IMR-90 (cell line): ENCODE measurements around the gene RTKN.

Source experiments
- BHLHE40 ChIP-seq: fragments of 150-350 bp; IDR thresholded peaks from 2 replicates; pipeline ENCODE4 v1.6.1; 2016; ENCODE audit warnings: mild to moderate bottlenecking, low read depth, low read length
- CEBPB ChIP-seq: IDR thresholded peaks from 2 replicates; pipeline ENCODE4 v1.6.1; 2012; ENCODE audit warnings: low read depth, low read length, improper control_type of control experiment
- FOS ChIP-seq: fragments of 150-350 bp; IDR thresholded peaks from 2 replicates; pipeline ENCODE4 v1.6.1; 2016; ENCODE audit warnings: low read depth, low read length
- MAFK ChIP-seq: IDR thresholded peaks from 2 replicates; pipeline ENCODE4 v1.6.1; 2012; ENCODE audit warnings: low read depth, low read length, improper control_type of control experiment
- MAZ ChIP-seq: IDR thresholded peaks from 2 replicates; pipeline ENCODE4 v1.6.1; 2012; ENCODE audit warnings: low read depth, mild to moderate bottlenecking, low read length, improper control_type of control experiment, moderate library complexity, borderline replicate concordance
- MXI1 ChIP-seq: IDR thresholded peaks from 2 replicates; pipeline ENCODE4 v1.6.1; 2012; ENCODE audit warnings: low read depth, mild to moderate bottlenecking, low read length, moderate library complexity, borderline replicate concordance
- NFE2L2 ChIP-seq: fragments of 150-350 bp; IDR thresholded peaks from 2 replicates; pipeline ENCODE4 v1.6.1; 2016; ENCODE audit warnings: low read depth, mild to moderate bottlenecking, low read length
- POLR2A ChIP-seq: IDR thresholded peaks from 2 replicates; pipeline ENCODE4 v1.6.1; 2012; ENCODE audit warnings: mild to moderate bottlenecking, low read depth, low read length
- RAD21 ChIP-seq: IDR thresholded peaks from 2 replicates; pipeline ENCODE4 v1.6.1; 2012; ENCODE audit warnings: low read length, improper control_type of control experiment
- RFX5 ChIP-seq: IDR thresholded peaks from 2 replicates; pipeline ENCODE4 v1.8.0; 2012; ENCODE audit warnings: low read depth, mild to moderate bottlenecking, low read length, moderate library complexity
- TF ChIP-seq, protein P1 (sequence below): conservative IDR thresholded peaks from 2 replicates; pipeline ENCODE4 v1.5.1; 2012; ENCODE audit warnings: mild to moderate bottlenecking, low read depth, low read length, improper control_type of control experiment
- TF ChIP-seq, protein P2 (sequence below): fragments of 150-350 bp; IDR thresholded peaks from 2 replicates; pipeline ENCODE4 v1.6.1; 2017; ENCODE audit warnings: mild to moderate bottlenecking, antibody characterized with exemption, low read length, low read depth

DNA sequence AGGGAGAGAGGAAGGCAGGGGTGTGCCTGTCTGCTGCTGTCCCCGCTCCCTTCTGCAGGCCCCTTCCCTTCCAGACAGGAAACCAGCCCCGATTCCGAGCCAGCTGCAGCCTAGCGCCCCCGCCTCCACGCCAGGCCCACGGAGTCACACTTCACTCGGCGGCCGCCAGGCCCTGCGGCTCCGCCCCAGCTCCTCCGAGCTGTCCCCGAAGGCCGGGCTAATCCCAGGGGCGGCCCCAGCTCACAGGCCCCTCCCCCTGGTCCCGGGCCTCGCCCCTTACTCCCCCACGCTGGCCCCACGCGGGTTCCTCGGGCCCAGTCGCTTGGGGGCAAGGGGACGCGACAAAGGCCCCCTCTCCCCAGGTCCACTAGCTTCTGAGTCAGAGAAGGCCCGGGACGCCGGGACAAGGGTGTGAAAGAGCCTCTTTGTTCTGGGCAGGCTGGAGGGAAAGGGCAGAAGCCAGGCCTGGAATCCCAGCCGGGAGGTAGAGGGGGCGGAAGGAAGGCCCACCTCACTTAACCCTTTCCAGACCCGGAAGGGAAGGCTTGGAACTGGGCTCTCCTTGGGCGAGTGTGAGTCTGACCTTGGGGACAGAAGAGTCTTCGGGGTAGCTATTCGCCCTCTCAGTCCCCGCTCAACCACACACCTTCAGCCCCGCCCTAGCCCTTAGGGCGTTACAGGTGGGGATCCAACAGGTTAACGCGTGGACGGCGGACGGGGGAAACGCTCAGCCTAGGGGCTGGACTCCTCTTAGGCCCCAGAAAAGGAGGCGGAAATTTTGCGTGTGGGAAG lies 1.2 kb downstream of the RTKN start:
- TF ChIP-seq, protein P1, sequence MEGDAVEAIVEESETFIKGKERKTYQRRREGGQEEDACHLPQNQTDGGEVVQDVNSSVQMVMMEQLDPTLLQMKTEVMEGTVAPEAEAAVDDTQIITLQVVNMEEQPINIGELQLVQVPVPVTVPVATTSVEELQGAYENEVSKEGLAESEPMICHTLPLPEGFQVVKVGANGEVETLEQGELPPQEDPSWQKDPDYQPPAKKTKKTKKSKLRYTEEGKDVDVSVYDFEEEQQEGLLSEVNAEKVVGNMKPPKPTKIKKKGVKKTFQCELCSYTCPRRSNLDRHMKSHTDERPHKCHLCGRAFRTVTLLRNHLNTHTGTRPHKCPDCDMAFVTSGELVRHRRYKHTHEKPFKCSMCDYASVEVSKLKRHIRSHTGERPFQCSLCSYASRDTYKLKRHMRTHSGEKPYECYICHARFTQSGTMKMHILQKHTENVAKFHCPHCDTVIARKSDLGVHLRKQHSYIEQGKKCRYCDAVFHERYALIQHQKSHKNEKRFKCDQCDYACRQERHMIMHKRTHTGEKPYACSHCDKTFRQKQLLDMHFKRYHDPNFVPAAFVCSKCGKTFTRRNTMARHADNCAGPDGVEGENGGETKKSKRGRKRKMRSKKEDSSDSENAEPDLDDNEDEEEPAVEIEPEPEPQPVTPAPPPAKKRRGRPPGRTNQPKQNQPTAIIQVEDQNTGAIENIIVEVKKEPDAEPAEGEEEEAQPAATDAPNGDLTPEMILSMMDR, result 0 out of 2 replicates have a peak, but pooled peaks have one; percentile 20
- TF ChIP-seq MAFK, result no peak
- TF ChIP-seq BHLHE40, result 0 out of 2 replicates have a peak, but pooled peaks have one; percentile 22
- TF ChIP-seq RAD21, result no peak
- no peak for TF ChIP-seq FOS
- TF ChIP-seq POLR2A, result peak; percentile 42; the same call in 1 of the 2 replicates
- TF ChIP-seq NFE2L2, result no peak
- TF ChIP-seq, protein P2, sequence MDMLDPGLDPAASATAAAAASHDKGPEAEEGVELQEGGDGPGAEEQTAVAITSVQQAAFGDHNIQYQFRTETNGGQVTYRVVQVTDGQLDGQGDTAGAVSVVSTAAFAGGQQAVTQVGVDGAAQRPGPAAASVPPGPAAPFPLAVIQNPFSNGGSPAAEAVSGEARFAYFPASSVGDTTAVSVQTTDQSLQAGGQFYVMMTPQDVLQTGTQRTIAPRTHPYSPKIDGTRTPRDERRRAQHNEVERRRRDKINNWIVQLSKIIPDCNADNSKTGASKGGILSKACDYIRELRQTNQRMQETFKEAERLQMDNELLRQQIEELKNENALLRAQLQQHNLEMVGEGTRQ, result no peak
- TF ChIP-seq MAZ, result peak; percentile 42; the same call in 1 of the 2 replicates
- TF ChIP-seq CEBPB, result no peak
- TF ChIP-seq RFX5, result no peak
- TF ChIP-seq MXI1, result peak; percentile 46; the same call in 1 of the 2 replicates
